Right lobe of liver (tissue), 6 donors: Measurements from ENCODE around the gene CUBN. TPM values are rescaled to one million over a fixed set of nuclear protein-coding genes. Genes with fewer than 3 reads are reported as not detected.

ENCODE experiments used
- ATAC-seq, 4 donors: fragments of 200-7000 bp; cut with Tn5 transposase; one replicate each; pipeline ENCODE4 v1.9.1; 2020; ENCODE audit warnings: mild to moderate bottlenecking in 4 of 4, moderate library complexity in 4 of 4
- DNase-seq, 3 donors: peaks; one replicate each; pipeline ENCODE4 v3.0.0-alpha.2; 2020
- H3K27ac ChIP-seq, 3 donors: fragments of 200-600 bp; one replicate each; pipeline ENCODE4 v1.8.0; 2022
- H3K27me3 ChIP-seq, 2 donors: fragments of 200-600 bp; one replicate each; pipeline ENCODE4 v1.8.0; 2022
- H3K36me3 ChIP-seq, 4 donors: fragments of 200-600 bp; sonication (generic) in 1 of 4; one replicate each; pipeline versions ENCODE4 v1.5.1 to v1.8.0; 2017 to 2022; ENCODE audit warnings: control low read depth in 1 of 4
- H3K4me1 ChIP-seq, 4 donors: fragments of 200-600 bp; sonication (generic) in 1 of 4; one replicate each; pipeline versions ENCODE4 v1.5.1 to v1.8.0; 2017 to 2022; ENCODE audit warnings: control low read depth in 1 of 4
- H3K4me3 ChIP-seq, 3 donors: fragments of 200-600 bp; one replicate each; pipeline ENCODE4 v1.8.0; 2022
- H3K9me3 ChIP-seq, 4 donors: fragments of 200-600 bp; sonication (generic) in 1 of 4; one replicate each; pipeline versions ENCODE4 v1.5.1 to v1.8.0; 2017 to 2022; ENCODE audit warnings: control low read depth in 1 of 4
- POLR2A ChIP-seq: fragments of 450-650 bp; IDR thresholded peaks from one replicate; pipeline ENCODE4 v1.6.1; 2017; ENCODE audit warnings: antibody characterized with exemption, mild to moderate bottlenecking
- WGBS: methylation state at CpG from one replicate; pipeline ENCODE4 v1.1.6; 2018; ENCODE audit warnings: low coverage, low lambda C conversion rate; ENCODE audit not compliant: insufficient coverage; ENCODE audit errors: missing lambda C conversion rate; 5-methylcytosine and 5-hydroxymethylcytosine counted together
- intact Hi-C, 2 donors: fragments of 100-400 bp; cut with DNase I; formaldehyde crosslinking; loops; one replicate each; pipeline versions ENCODE4 v1.11.2 to v1.14.1; 2022
- total RNA-seq, 6 experiments: library from RNA; depleted of rRNA in 2 of 6; stranded (reverse); fragments of >200 nt in 2 of 6; fragmentation: NEBNext Ultra II Directional in 3 of 6; extraction: Animal tissue kit (Norgen Biotek cat#: 25700) in 3 of 6; gene quantifications; one replicate each; pipeline versions ENCODE4 v1.1.0 to v1.2.4, GENCODE V29; 2016 to 2023
- TF ChIP-seq, protein P1 (sequence below), 4 donors: fragments of 200-600 bp in 3 of 4; fragments of 450-650 bp in 1 of 4; IDR thresholded peaks; one replicate each; pipeline versions ENCODE4 v1.5.1 to v1.8.0; 2016 to 2022; ENCODE audit warnings: antibody characterized with exemption in 4 of 4, mild to moderate bottlenecking in 2 of 4
- donor health status: DM: no; HTN: yes; CAD: no.
- donor health status: DM: no; HTN: no; CAD: no.
- donor health status: DM: no; HTN: no; CAD: no.
- donor health status: DM: no; HTN: yes; CAD: no.
- donor health status: DM: no; HTN: yes; CAD: no.

CUBN gene
- total RNA-seq, 6 experiments from 2014 or later: 0.07 to 0.74 (median 0.27) TPM

GRCh38 chr10:16949816-16950215, 179.8 kb downstream of the CUBN start:
- ATAC-seq (no peak), DNase-seq (no peak)
- no peaks in the 10 kb centered on the region for H3K36me3 ChIP-seq
- no peak overlapping the region for H3K27ac ChIP-seq
- TF ChIP-seq, protein P1, sequence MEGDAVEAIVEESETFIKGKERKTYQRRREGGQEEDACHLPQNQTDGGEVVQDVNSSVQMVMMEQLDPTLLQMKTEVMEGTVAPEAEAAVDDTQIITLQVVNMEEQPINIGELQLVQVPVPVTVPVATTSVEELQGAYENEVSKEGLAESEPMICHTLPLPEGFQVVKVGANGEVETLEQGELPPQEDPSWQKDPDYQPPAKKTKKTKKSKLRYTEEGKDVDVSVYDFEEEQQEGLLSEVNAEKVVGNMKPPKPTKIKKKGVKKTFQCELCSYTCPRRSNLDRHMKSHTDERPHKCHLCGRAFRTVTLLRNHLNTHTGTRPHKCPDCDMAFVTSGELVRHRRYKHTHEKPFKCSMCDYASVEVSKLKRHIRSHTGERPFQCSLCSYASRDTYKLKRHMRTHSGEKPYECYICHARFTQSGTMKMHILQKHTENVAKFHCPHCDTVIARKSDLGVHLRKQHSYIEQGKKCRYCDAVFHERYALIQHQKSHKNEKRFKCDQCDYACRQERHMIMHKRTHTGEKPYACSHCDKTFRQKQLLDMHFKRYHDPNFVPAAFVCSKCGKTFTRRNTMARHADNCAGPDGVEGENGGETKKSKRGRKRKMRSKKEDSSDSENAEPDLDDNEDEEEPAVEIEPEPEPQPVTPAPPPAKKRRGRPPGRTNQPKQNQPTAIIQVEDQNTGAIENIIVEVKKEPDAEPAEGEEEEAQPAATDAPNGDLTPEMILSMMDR (IDR thresholded peaks at IDR 0.05): no peak
- TF ChIP-seq POLR2A: no peak
- no peaks in the 10 kb centered on the region for H3K4me1 ChIP-seq
- H3K27me3 ChIP-seq: no peaks in the 10 kb centered on the region
- 79% methylated on average over 11 of the region's 11 CpGs for WGBS
- no peak overlapping the region for H3K4me3 ChIP-seq
- no peaks in the 10 kb centered on the region for H3K9me3 ChIP-seq
- intact Hi-C loops: no loop called here

GRCh38 chr10:16948361-16948760, 181.2 kb downstream of the CUBN start:
- WGBS: 66% methylated on average over 7 of the region's 12 CpGs
- TF ChIP-seq, protein P1 (IDR thresholded peaks at IDR 0.05): no peak
- no peak for TF ChIP-seq POLR2A
- Histone ChIP-seq H3K4me3 (no peak overlapping the region), H3K36me3 (no peaks in the 10 kb centered on the region), H3K4me1 (no peaks in the 10 kb centered on the region), H3K27ac (no peak overlapping the region), H3K9me3 (no peaks in the 10 kb centered on the region), H3K27me3 (no peaks in the 10 kb centered on the region)
- ATAC-seq (no peak), DNase-seq (no peak)
- intact Hi-C loops: no loop called here

DNA sequence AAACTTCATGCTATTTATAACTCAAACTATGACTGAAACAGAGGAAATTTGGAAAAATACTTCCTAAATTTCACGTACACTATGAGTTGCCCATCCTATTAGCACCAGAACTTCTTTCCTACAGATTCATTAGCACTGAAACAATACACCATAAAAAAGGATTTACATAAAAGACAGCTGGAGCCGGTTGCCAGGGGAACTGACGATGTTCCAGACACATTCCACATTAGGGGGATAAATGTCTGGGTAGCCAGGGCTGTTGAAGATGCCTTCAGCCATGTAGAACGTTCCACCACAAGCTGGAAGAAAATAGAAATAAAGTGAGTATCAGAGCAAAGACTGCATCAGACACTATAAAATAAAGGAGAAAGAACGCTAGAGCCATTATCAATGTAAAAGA, 182.5 kb downstream of the CUBN start:
- WGBS: 71% methylated on average over 5 of the region's 5 CpGs
- Histone ChIP-seq H3K27ac (no peak overlapping the region), H3K4me3 (no peak overlapping the region), H3K36me3 (no peaks in the 10 kb centered on the region), H3K27me3 (no peaks in the 10 kb centered on the region), H3K4me1 (no peaks in the 10 kb centered on the region), H3K9me3 (no peaks in the 10 kb centered on the region)
- DNase-seq: no peak
- intact Hi-C loops: no loop called here
- no peak for ATAC-seq
- TF ChIP-seq POLR2A: no peak
- TF ChIP-seq, protein P1 (IDR thresholded peaks at IDR 0.05): no peak

- intact Hi-C loops: no loop called here
- Histone ChIP-seq H3K9me3 (no peaks in the 10 kb centered on the region), H3K4me1 (no peaks in the 10 kb centered on the region), H3K36me3 (no peaks in the 10 kb centered on the region), H3K27me3 (no peaks in the 10 kb centered on the region), H3K27ac (no peak overlapping the region), H3K4me3 (no peak overlapping the region)
- no peak for DNase-seq
- no peak for TF ChIP-seq POLR2A
- TF ChIP-seq, protein P1 (IDR thresholded peaks at IDR 0.05): no peak
- ATAC-seq: no peak
- WGBS: 71% methylated on average over 4 of the region's 4 CpGs
Observed at GRCh38 chr10:16945593-16945992, 184.0 kb downstream of the CUBN start.

GRCh38 chr10:16944986-16945385, 184.6 kb downstream of the CUBN start:
- no peaks in the 10 kb centered on the region for H3K27me3 ChIP-seq
- TF ChIP-seq, protein P1 (IDR thresholded peaks at IDR 0.05): no peak
- no peak for TF ChIP-seq POLR2A
- intact Hi-C loops: no loop called here
- H3K9me3 ChIP-seq: no peaks in the 10 kb centered on the region
- no peak for ATAC-seq
- no peak overlapping the region for H3K4me3 ChIP-seq
- WGBS: 80% methylated on average over 1 of the region's 1 CpG
- no peaks in the 10 kb centered on the region for H3K36me3 ChIP-seq
- H3K27ac ChIP-seq: no peak overlapping the region
- H3K4me1 ChIP-seq: no peaks in the 10 kb centered on the region
- DNase-seq: no peak
